ENCODE data around the gene ANKRD49. TPM values are rescaled to one million over a fixed set of nuclear protein-coding genes. Genes with fewer than 3 reads are reported as not detected.

ANKRD49 gene
- total and polyA plus RNA-seq, 10 donors: 18.8 to 46.5 (median 28.8) TPM

- WGBS, 5 donors: 90 to 92% (median 91%) methylated on average over 1 of the region's 1 CpG
- Histone ChIP-seq H3K4me1 (peaks cover 0 to under 1% (median 0%) of the 10 kb centered on the region in 6 donors), H3K9me3 (no peaks in the 10 kb centered on the region), H3K4me3 (no peak overlapping the region), H3K27ac (no peak overlapping the region), H3K27me3 (replicated peaks in 1 of 7) (no peaks in the 10 kb centered on the region), H3K36me3 (peaks cover 0 to 97% (median 81%) of the 10 kb centered on the region in 6 donors)
- TF ChIP-seq POLR2A (IDR thresholded peaks at IDR 0.05): no peak
- TF ChIP-seq POLR2AphosphoS5 (IDR thresholded peaks at IDR 0.05): no peak
- TF ChIP-seq CTCF (IDR thresholded peaks at IDR 0.05 in 8 of 11, conservative IDR thresholded peaks at IDR 0.05 in 3 of 11): no peak
- no peak for DNase-seq
- intact Hi-C loops (cut with DNase I; ENCODE audit: low total_unique reads): no loop called here
Observed at GRCh38 chr11:94486068-94486467, 7.7 kb upstream of the ANKRD49 start.

GRCh38 chr11:94494126-94494680 lies 419 bp downstream of the ANKRD49 start:
- H3K27ac ChIP-seq: peak overlapping the region; percentile 61 to 90 (median 86)
- H3K4me3 ChIP-seq: peak overlapping the region; percentile 63 to 91 (median 86)
- no peaks in the 10 kb centered on the region for H3K9me3 ChIP-seq
- TF ChIP-seq POLR2AphosphoS5 (IDR thresholded peaks at IDR 0.05): peak in 1 of 3 donors; percentile 75
- no peak for TF ChIP-seq CTCF (IDR thresholded peaks at IDR 0.05 in 8 of 11, conservative IDR thresholded peaks at IDR 0.05 in 3 of 11)
- no peaks in the 10 kb centered on the region for H3K27me3 ChIP-seq (replicated peaks in 1 of 7)
- no peak for DNase-seq
- intact Hi-C loops (cut with DNase I; ENCODE audit: low total_unique reads): no loop called here
- H3K36me3 ChIP-seq: peaks cover 0 to 45% (median 36%) of the 10 kb centered on the region in 6 donors
- peaks cover 21 to 42% (median 34%) of the 10 kb centered on the region in 6 donors for H3K4me1 ChIP-seq
- 5 to 13% (median 7%) methylated on average over 9 to 19 of the region's 19 CpGs for WGBS, 5 donors

GRCh38 chr11:94500181-94500580 lies 6.4 kb downstream of the ANKRD49 start:
- no peak overlapping the region for H3K27ac ChIP-seq
- no peaks in the 10 kb centered on the region for H3K9me3 ChIP-seq
- H3K27me3 ChIP-seq (replicated peaks in 1 of 7): no peaks in the 10 kb centered on the region
- no peak for DNase-seq
- TF ChIP-seq POLR2AphosphoS5 (IDR thresholded peaks at IDR 0.05): no peak
- no peak for TF ChIP-seq CTCF (IDR thresholded peaks at IDR 0.05 in 8 of 11, conservative IDR thresholded peaks at IDR 0.05 in 3 of 11)
- peaks cover 5 to 10% (median 7%) of the 10 kb centered on the region in 6 donors for H3K4me1 ChIP-seq
- no peak overlapping the region for H3K4me3 ChIP-seq
- intact Hi-C loops (cut with DNase I; ENCODE audit: low total_unique reads): loop anchor here (10.0 kb wide), 2 partner anchors 175 to 605 kb away; no protein-coding TSS in a partner anchor
- WGBS, 5 donors: 88 to 94% (median 92%) methylated on average over 2 of the region's 2 CpGs
- peaks cover 3 to 65% (median 45%) of the 10 kb centered on the region in 6 donors for H3K36me3 ChIP-seq

GRCh38 chr11:94501522-94501921 lies 7.7 kb downstream of the ANKRD49 start:
- no peaks in the 10 kb centered on the region for H3K9me3 ChIP-seq

More at GRCh38 chr11:94501522-94501921, 7.7 kb downstream of the ANKRD49 start:
- Histone ChIP-seq H3K4me3 (no peak overlapping the region), H3K27ac (no peak overlapping the region), H3K4me1 (no peaks in the 10 kb centered on the region), H3K27me3 (replicated peaks in 1 of 7) (no peaks in the 10 kb centered on the region), H3K36me3 (peaks cover 3 to 63% (median 44%) of the 10 kb centered on the region in 6 donors)
- DNase-seq: no peak
- intact Hi-C loops (cut with DNase I; ENCODE audit: low total_unique reads): loop anchor here (10.0 kb wide), 2 partner anchors 177 to 607 kb away; no protein-coding TSS in a partner anchor
- no peak for TF ChIP-seq CTCF (IDR thresholded peaks at IDR 0.05 in 8 of 11, conservative IDR thresholded peaks at IDR 0.05 in 3 of 11)
- TF ChIP-seq POLR2AphosphoS5 (IDR thresholded peaks at IDR 0.05): no peak
- no peak for TF ChIP-seq POLR2A (IDR thresholded peaks at IDR 0.05)
- WGBS, 5 donors: 75 to 86% (median 82%) methylated on average over 2 of the region's 2 CpGs
